NT2/D1 (cell line): Measurements from ENCODE around the gene ERBB4.

Experiments
- SUZ12 ChIP-seq: IDR thresholded peaks from 2 replicates; pipeline ENCODE4 v1.6.1; 2011; ENCODE audit not compliant: insufficient read length, insufficient read depth; ENCODE audit errors: extremely low read depth
- YY1 ChIP-seq: IDR thresholded peaks from 2 replicates; pipeline ENCODE4 v1.6.1; 2011; ENCODE audit not compliant: insufficient read length, insufficient read depth
- ZNF274 ChIP-seq: IDR thresholded peaks from 2 replicates; pipeline ENCODE4 v1.6.1; 2011; ENCODE audit warnings: mild to moderate bottlenecking, low read depth, low read length

DNA sequence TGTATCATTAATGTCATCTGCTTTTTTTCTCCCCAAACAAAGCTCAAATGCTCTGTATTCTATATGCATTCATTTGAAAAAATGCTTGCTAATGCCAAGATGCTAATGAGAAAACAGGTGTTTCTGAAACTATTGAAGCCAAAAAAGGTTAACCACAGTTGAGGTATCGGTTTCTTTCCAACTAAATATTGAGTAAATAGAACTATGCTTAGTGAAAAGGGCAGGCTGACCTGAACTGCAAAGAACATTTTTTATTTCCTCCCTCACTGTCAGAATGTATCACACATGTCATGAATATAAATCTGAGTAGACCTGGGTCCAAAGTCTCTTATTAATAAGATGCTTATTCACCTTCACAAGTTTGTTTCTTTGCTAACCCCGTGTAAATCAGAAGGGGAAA lies 1115.6 kb downstream of the ERBB4 start:
- TF ChIP-seq SUZ12 (no peak), ZNF274 (no peak), YY1 (no peak)
